ENCODE results near the gene MYOM3.

The MYOM3 gene

GRCh38 chr1:24117132-24117531 is 5.2 kb upstream of the MYOM3 start:
- TF ChIP-seq RAD21 (IDR thresholded peaks at IDR 0.05; ENCODE audit: low read depth) (no peak), CREB1 (IDR thresholded peaks at IDR 0.05; ENCODE audit: low read depth) (no peak), FOXM1 (IDR thresholded peaks at IDR 0.05; ENCODE audit: borderline replicate concordance, low read depth) (no peak), REST (IDR thresholded peaks at IDR 0.05; ENCODE audit: low read depth) (no peak), EGR1 (IDR thresholded peaks at IDR 0.05) (no peak), EP300 (IDR thresholded peaks at IDR 0.05; ENCODE audit: borderline replicate concordance) (no peak), TCF12 (IDR thresholded peaks at IDR 0.05; ENCODE audit: low read depth) (no peak), TAF1 (IDR thresholded peaks at IDR 0.05; ENCODE audit: low read depth) (no peak), USF1 (IDR thresholded peaks at IDR 0.05) (no peak), ZBTB7A (IDR thresholded peaks at IDR 0.05; ENCODE audit: low read depth) (no peak), CEBPB (IDR thresholded peaks at IDR 0.05) (no peak), TEAD4 (IDR thresholded peaks at IDR 0.05) (no peak), NFIC (IDR thresholded peaks at IDR 0.05) (no peak), YY1 (IDR thresholded peaks at IDR 0.05; ENCODE audit: low read depth) (no peak)
- TF ChIP-seq, protein P1, sequence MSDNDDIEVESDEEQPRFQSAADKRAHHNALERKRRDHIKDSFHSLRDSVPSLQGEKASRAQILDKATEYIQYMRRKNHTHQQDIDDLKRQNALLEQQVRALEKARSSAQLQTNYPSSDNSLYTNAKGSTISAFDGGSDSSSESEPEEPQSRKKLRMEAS (IDR thresholded peaks at IDR 0.05) = no peak

GRCh38 chr1:24114753-24115152 is 2.8 kb upstream of the MYOM3 start:
- TF ChIP-seq TCF12 (IDR thresholded peaks at IDR 0.05; ENCODE audit: low read depth) (no peak), REST (IDR thresholded peaks at IDR 0.05; ENCODE audit: low read depth) (no peak), FOXM1 (IDR thresholded peaks at IDR 0.05; ENCODE audit: borderline replicate concordance, low read depth) (no peak), CEBPB (IDR thresholded peaks at IDR 0.05) (no peak), EGR1 (IDR thresholded peaks at IDR 0.05) (no peak), RAD21 (IDR thresholded peaks at IDR 0.05; ENCODE audit: low read depth) (no peak), EP300 (IDR thresholded peaks at IDR 0.05; ENCODE audit: borderline replicate concordance) (no peak), TEAD4 (IDR thresholded peaks at IDR 0.05) (no peak), YY1 (IDR thresholded peaks at IDR 0.05; ENCODE audit: low read depth) (no peak), TAF1 (IDR thresholded peaks at IDR 0.05; ENCODE audit: low read depth) (no peak), ZBTB7A (IDR thresholded peaks at IDR 0.05; ENCODE audit: low read depth) (no peak), USF1 (IDR thresholded peaks at IDR 0.05) (no peak), NFIC (IDR thresholded peaks at IDR 0.05) (no peak), CREB1 (IDR thresholded peaks at IDR 0.05; ENCODE audit: low read depth) (no peak)
- TF ChIP-seq, protein P1 (IDR thresholded peaks at IDR 0.05) = no peak

DNA sequence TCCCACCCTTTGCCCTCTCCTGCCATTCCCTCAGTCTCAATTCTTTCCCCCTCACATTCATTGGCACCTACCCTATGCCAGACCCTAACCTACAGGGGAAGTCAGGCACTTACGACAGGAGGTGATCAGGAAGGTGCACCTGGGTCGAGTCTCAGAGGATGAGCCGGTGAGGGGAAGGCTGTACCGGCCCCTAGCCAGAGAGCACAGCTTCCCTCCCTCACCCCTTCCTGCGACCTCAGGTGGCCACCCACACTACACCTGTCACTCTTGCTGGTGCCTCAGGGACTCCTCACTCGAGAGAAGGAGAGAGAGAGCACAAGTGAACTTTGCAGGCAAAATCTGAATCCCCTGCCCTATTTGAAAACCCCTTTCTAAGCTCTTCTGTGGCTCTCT is 1.7 kb upstream of the MYOM3 start:
- TF ChIP-seq TEAD4 (IDR thresholded peaks at IDR 0.05) = no peak
- TF ChIP-seq USF1 (IDR thresholded peaks at IDR 0.05) = no peak
- TF ChIP-seq, protein P1 (IDR thresholded peaks at IDR 0.05) = no peak
- no peak for TF ChIP-seq EP300 (IDR thresholded peaks at IDR 0.05; ENCODE audit: borderline replicate concordance)
- no peak for TF ChIP-seq TAF1 (IDR thresholded peaks at IDR 0.05; ENCODE audit: low read depth)
- TF ChIP-seq CEBPB (IDR thresholded peaks at IDR 0.05) = no peak
- no peak for TF ChIP-seq CREB1 (IDR thresholded peaks at IDR 0.05; ENCODE audit: low read depth)
- no peak for TF ChIP-seq FOXM1 (IDR thresholded peaks at IDR 0.05; ENCODE audit: borderline replicate concordance, low read depth)
- no peak for TF ChIP-seq RAD21 (IDR thresholded peaks at IDR 0.05; ENCODE audit: low read depth)
- TF ChIP-seq ZBTB7A (IDR thresholded peaks at IDR 0.05; ENCODE audit: low read depth) = no peak
- TF ChIP-seq NFIC (IDR thresholded peaks at IDR 0.05) = no peak
- TF ChIP-seq YY1 (IDR thresholded peaks at IDR 0.05; ENCODE audit: low read depth) = no peak
- TF ChIP-seq REST (IDR thresholded peaks at IDR 0.05; ENCODE audit: low read depth) = no peak

Measured in Ishikawa (cell line).